OCI-LY1 (cell line): ENCODE measurements around the gene GAL3ST2.

Source experiments
- EZH2 ChIP-seq: fragments of 200-600 bp; sonication (generic), shearing (Covaris generic); IDR thresholded peaks from 2 replicates; pipeline ENCODE4 v1.8.0; 2017; ENCODE audit warnings: borderline replicate concordance, mixed run types, mild to moderate bottlenecking, antibody characterized with exemption, low read length, moderate library complexity, mixed read lengths
- TF ChIP-seq, protein P1 (sequence below): fragments of 200-600 bp; sonication (generic), shearing (Covaris generic); IDR thresholded peaks from 2 replicates; pipeline ENCODE4 v1.5.1; 2017; ENCODE audit warnings: mild to moderate bottlenecking, antibody characterized with exemption, low read length, moderate library complexity, mixed read lengths

- TF ChIP-seq, protein P1, sequence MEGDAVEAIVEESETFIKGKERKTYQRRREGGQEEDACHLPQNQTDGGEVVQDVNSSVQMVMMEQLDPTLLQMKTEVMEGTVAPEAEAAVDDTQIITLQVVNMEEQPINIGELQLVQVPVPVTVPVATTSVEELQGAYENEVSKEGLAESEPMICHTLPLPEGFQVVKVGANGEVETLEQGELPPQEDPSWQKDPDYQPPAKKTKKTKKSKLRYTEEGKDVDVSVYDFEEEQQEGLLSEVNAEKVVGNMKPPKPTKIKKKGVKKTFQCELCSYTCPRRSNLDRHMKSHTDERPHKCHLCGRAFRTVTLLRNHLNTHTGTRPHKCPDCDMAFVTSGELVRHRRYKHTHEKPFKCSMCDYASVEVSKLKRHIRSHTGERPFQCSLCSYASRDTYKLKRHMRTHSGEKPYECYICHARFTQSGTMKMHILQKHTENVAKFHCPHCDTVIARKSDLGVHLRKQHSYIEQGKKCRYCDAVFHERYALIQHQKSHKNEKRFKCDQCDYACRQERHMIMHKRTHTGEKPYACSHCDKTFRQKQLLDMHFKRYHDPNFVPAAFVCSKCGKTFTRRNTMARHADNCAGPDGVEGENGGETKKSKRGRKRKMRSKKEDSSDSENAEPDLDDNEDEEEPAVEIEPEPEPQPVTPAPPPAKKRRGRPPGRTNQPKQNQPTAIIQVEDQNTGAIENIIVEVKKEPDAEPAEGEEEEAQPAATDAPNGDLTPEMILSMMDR, result peak; percentile 19; the same call in 1 of the 2 replicates
- no peak for TF ChIP-seq EZH2
These were observed 42.5 kb upstream of the GAL3ST2 start for GRCh38 chr2:241734208-241734466.
